Liver (tissue), 9 donors: ENCODE data around the gene IL26. TPM values are rescaled to one million over a fixed set of nuclear protein-coding genes. Genes with fewer than 3 reads are reported as not detected.

Source experiments
- DNase-seq: peaks from one replicate; pipeline ENCODE4 v3.0.0-alpha.2; 2017; ENCODE audit warnings: low spot score
- H3K27ac ChIP-seq, 2 donors: one replicate each; pipeline ENCODE4 v1.7.0; 2013; ENCODE audit warnings: inconsistent platforms in 2 of 2, low read length in 2 of 2, control low read depth in 1 of 2, low read depth in 1 of 2, mild to moderate bottlenecking in 1 of 2
- H3K27me3 ChIP-seq, 4 donors: one replicate each; pipeline versions ENCODE4 v1.6.1 to v1.7.0; 2013; ENCODE audit warnings: low read length in 3 of 4, inconsistent platforms in 1 of 4, mild to moderate bottlenecking in 1 of 4, moderate library complexity in 1 of 4; ENCODE audit not compliant: control insufficient read depth in 4 of 4, insufficient read depth in 4 of 4
- H3K36me3 ChIP-seq, 4 donors: one replicate each; pipeline versions ENCODE4 v1.6.1 to v1.7.0; 2013; ENCODE audit warnings: low read length in 3 of 4, mild to moderate bottlenecking in 3 of 4, low read depth in 1 of 4, moderate library complexity in 1 of 4; ENCODE audit not compliant: control insufficient read depth in 4 of 4, insufficient read depth in 3 of 4
- H3K4me1 ChIP-seq, 4 donors: one replicate each; pipeline versions ENCODE4 v1.6.1 to v1.7.0; 2013; ENCODE audit warnings: low read length in 3 of 4, mild to moderate bottlenecking in 3 of 4, moderate library complexity in 1 of 4; ENCODE audit not compliant: control insufficient read depth in 4 of 4, insufficient read depth in 4 of 4
- H3K4me3 ChIP-seq, 3 donors: one replicate each; pipeline versions ENCODE4 v1.6.1 to v1.7.0; 2013; ENCODE audit warnings: low read length in 3 of 3, control low read depth in 1 of 3, low read depth in 1 of 3, mild to moderate bottlenecking in 1 of 3
- H3K9ac ChIP-seq, 2 donors: one replicate each; pipeline ENCODE4 v1.7.0; 2013; ENCODE audit warnings: low read length in 2 of 2, mild to moderate bottlenecking in 2 of 2, moderate library complexity in 2 of 2, control low read depth in 1 of 2, low read depth in 1 of 2
- H3K9me3 ChIP-seq, 4 donors: one replicate each; pipeline versions ENCODE4 v1.6.1 to v1.7.0; 2013; ENCODE audit warnings: low read length in 3 of 4; ENCODE audit not compliant: control insufficient read depth in 4 of 4
- EGR1 ChIP-seq, 2 donors: IDR thresholded peaks; 2 replicates each; pipeline ENCODE4 v1.6.1; 2016 to 2018; ENCODE audit warnings: antibody characterized with exemption in 2 of 2, low read depth in 2 of 2
- JUND ChIP-seq, 2 donors: IDR thresholded peaks; 2 replicates each; pipeline ENCODE4 v1.6.1; 2016; ENCODE audit warnings: antibody characterized with exemption in 2 of 2
- NR2F2 ChIP-seq: IDR thresholded peaks from 2 replicates; pipeline ENCODE4 v1.6.1; 2016; ENCODE audit warnings: antibody characterized with exemption
- RAD21 ChIP-seq, 2 donors: IDR thresholded peaks; 2 replicates each; pipeline ENCODE4 v1.6.1; 2016; ENCODE audit warnings: antibody characterized with exemption in 2 of 2, mild to moderate bottlenecking in 2 of 2
- RXRA ChIP-seq, 2 donors: IDR thresholded peaks; 2 replicates each; pipeline ENCODE4 v1.6.1; 2017 to 2018; ENCODE audit warnings: antibody characterized with exemption in 2 of 2, mild to moderate bottlenecking in 1 of 2
- SP1 ChIP-seq: IDR thresholded peaks from 2 replicates; pipeline ENCODE4 v1.6.1; 2018; ENCODE audit warnings: antibody characterized with exemption, mild to moderate bottlenecking
- TAF1 ChIP-seq: conservative IDR thresholded peaks from 2 replicates; pipeline ENCODE4 v1.6.1; 2016; ENCODE audit warnings: antibody characterized with exemption, mild to moderate bottlenecking
- YY1 ChIP-seq: IDR thresholded peaks from 2 replicates; pipeline ENCODE4 v1.6.1; 2016; ENCODE audit warnings: antibody characterized with exemption, mild to moderate bottlenecking
- WGBS: extraction: QIAGEN DNeasy Blood & Tissue Kit; methylation state at CpG from one replicate; pipeline ENCODE4 v1.1.7; 2013; 5-methylcytosine and 5-hydroxymethylcytosine counted together
- polyA plus RNA-seq, 2 donors: library from polyadenylated mRNA; stranded (reverse) in 1 of 2; unstranded in 1 of 2; fragments of 200-250 nt in 1 of 2; fragments of >200 nt in 1 of 2; fragmentation: Nextera tagmentation in 1 of 2; extraction: Ambion mirVana in 1 of 2; gene quantifications; one replicate each; pipeline versions ENCODE4 v1.2.1 to v1.2.3, GENCODE V29; 2013 to 2015
- total RNA-seq, 2 donors: library from RNA; depleted of rRNA; stranded (reverse); fragments of >200 nt; gene quantifications; one replicate each; pipeline ENCODE4 v1.2.3, GENCODE V29; 2014
- TF ChIP-seq, protein P1 (sequence below): IDR thresholded peaks from 2 replicates; pipeline ENCODE4 v1.6.1; 2016; ENCODE audit warnings: antibody characterized with exemption
- TF ChIP-seq, protein P2 (sequence below): IDR thresholded peaks from 2 replicates; pipeline ENCODE4 v1.6.1; 2016; ENCODE audit warnings: antibody characterized with exemption
- TF ChIP-seq, protein P3 (sequence below): IDR thresholded peaks from 2 replicates; pipeline ENCODE4 v1.6.1; 2016; ENCODE audit warnings: antibody characterized with exemption
- TF ChIP-seq, protein P4 (sequence below): fragments of 150-350 bp; IDR thresholded peaks from 2 replicates; pipeline ENCODE4 v1.5.1; 2017; ENCODE audit warnings: improper control_type of control experiment, low read depth, low read length; ENCODE audit not compliant: missing input control
- TF ChIP-seq, protein P5 (sequence below): IDR thresholded peaks from 2 replicates; pipeline ENCODE4 v1.6.1; 2016; ENCODE audit warnings: antibody characterized with exemption, mild to moderate bottlenecking
- donor health status: healthy.
- donor health status: healthy.
- donor health status: healthy.
- donor health status: healthy.
- donor health status: healthy.

IL26 gene
- total and polyA plus RNA-seq, 4 donors = not detected

DNA sequence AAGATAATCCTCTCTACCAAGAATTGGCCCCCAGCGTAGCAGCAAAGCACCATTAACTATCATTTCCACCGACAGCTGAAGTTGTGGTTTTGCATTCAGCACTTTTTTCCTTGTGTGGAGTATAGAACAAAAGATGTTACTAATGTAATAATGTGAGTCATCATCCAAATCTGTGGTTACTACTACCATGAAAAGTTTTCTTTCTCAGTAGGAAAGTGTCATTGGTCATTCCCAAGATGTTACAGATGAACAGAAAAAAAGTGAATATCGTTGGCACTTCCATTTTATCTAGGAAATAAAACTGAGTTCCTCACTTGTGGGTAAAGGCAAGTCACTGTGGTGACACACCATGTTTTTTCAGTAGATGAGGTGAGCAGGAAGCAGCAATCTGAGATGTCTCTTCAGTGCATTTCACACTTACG is 35.8 kb downstream of the IL26 start:
- WGBS = 74% methylated on average over 4 of the region's 4 CpGs
- Histone ChIP-seq H3K4me3 (no peak overlapping the region), H3K9me3 (no peaks in the 10 kb centered on the region), H3K4me1 (no peaks in the 10 kb centered on the region), H3K9ac (no peak overlapping the region), H3K27me3 (peaks cover 0 to 5% (median 0%) of the 10 kb centered on the region in 4 donors), H3K36me3 (no peaks in the 10 kb centered on the region), H3K27ac (no peak overlapping the region)
- TF ChIP-seq SP1 = no peak
- TF ChIP-seq, protein P1, sequence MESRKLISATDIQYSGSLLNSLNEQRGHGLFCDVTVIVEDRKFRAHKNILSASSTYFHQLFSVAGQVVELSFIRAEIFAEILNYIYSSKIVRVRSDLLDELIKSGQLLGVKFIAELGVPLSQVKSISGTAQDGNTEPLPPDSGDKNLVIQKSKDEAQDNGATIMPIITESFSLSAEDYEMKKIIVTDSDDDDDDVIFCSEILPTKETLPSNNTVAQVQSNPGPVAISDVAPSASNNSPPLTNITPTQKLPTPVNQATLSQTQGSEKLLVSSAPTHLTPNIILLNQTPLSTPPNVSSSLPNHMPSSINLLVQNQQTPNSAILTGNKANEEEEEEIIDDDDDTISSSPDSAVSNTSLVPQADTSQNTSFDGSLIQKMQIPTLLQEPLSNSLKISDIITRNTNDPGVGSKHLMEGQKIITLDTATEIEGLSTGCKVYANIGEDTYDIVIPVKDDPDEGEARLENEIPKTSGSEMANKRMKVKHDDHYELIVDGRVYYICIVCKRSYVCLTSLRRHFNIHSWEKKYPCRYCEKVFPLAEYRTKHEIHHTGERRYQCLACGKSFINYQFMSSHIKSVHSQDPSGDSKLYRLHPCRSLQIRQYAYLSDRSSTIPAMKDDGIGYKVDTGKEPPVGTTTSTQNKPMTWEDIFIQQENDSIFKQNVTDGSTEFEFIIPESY = no peak
- TF ChIP-seq TAF1 = no peak
- no peak for TF ChIP-seq NR2F2
- TF ChIP-seq, protein P2, sequence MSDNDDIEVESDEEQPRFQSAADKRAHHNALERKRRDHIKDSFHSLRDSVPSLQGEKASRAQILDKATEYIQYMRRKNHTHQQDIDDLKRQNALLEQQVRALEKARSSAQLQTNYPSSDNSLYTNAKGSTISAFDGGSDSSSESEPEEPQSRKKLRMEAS = no peak
- no peak for TF ChIP-seq JUND (IDR thresholded peaks at IDR 0.05)
- TF ChIP-seq, protein P3, sequence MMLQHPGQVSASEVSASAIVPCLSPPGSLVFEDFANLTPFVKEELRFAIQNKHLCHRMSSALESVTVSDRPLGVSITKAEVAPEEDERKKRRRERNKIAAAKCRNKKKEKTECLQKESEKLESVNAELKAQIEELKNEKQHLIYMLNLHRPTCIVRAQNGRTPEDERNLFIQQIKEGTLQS = no peak
- TF ChIP-seq RAD21 (IDR thresholded peaks at IDR 0.05) = no peak
- DNase-seq = no peak

DNA sequence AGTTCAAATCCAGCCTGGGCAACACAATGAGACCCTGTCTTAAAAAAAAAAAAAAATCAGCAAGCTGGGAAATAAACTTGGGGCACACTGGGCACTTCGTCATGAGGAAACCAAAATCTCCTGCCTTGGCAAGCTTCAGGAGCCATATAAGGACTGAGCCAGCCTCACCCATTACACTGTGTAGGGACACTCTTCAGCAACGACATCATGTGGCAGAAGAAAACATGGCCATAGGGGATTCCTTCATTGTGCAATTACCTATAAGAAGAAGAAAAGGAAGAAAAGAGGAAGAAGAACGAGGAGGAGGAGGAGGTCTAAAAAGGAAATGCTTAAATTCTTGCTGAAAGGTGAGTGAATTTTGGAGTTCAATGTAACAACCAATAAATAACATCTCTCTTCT is 40.0 kb downstream of the IL26 start:
- H3K36me3 ChIP-seq = no peaks in the 10 kb centered on the region
- 71% methylated on average over 3 of the region's 3 CpGs for WGBS
- peaks cover 0 to 10% (median 0%) of the 10 kb centered on the region in 4 donors for H3K27me3 ChIP-seq
- no peaks in the 10 kb centered on the region for H3K4me1 ChIP-seq
- H3K9me3 ChIP-seq = no peaks in the 10 kb centered on the region
- no peak overlapping the region for H3K27ac ChIP-seq
- no peak overlapping the region for H3K4me3 ChIP-seq
- no peak for DNase-seq
- no peak overlapping the region for H3K9ac ChIP-seq
- TF ChIP-seq RXRA (IDR thresholded peaks at IDR 0.05) (no peak), YY1 (no peak), SP1 (no peak), EGR1 (IDR thresholded peaks at IDR 0.05; ENCODE audit: low read depth in 2 of 2) (no peak), NR2F2 (no peak)
- TF ChIP-seq, protein P3 = no peak
- TF ChIP-seq, protein P4, sequence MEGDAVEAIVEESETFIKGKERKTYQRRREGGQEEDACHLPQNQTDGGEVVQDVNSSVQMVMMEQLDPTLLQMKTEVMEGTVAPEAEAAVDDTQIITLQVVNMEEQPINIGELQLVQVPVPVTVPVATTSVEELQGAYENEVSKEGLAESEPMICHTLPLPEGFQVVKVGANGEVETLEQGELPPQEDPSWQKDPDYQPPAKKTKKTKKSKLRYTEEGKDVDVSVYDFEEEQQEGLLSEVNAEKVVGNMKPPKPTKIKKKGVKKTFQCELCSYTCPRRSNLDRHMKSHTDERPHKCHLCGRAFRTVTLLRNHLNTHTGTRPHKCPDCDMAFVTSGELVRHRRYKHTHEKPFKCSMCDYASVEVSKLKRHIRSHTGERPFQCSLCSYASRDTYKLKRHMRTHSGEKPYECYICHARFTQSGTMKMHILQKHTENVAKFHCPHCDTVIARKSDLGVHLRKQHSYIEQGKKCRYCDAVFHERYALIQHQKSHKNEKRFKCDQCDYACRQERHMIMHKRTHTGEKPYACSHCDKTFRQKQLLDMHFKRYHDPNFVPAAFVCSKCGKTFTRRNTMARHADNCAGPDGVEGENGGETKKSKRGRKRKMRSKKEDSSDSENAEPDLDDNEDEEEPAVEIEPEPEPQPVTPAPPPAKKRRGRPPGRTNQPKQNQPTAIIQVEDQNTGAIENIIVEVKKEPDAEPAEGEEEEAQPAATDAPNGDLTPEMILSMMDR = no peak
- TF ChIP-seq, protein P5, sequence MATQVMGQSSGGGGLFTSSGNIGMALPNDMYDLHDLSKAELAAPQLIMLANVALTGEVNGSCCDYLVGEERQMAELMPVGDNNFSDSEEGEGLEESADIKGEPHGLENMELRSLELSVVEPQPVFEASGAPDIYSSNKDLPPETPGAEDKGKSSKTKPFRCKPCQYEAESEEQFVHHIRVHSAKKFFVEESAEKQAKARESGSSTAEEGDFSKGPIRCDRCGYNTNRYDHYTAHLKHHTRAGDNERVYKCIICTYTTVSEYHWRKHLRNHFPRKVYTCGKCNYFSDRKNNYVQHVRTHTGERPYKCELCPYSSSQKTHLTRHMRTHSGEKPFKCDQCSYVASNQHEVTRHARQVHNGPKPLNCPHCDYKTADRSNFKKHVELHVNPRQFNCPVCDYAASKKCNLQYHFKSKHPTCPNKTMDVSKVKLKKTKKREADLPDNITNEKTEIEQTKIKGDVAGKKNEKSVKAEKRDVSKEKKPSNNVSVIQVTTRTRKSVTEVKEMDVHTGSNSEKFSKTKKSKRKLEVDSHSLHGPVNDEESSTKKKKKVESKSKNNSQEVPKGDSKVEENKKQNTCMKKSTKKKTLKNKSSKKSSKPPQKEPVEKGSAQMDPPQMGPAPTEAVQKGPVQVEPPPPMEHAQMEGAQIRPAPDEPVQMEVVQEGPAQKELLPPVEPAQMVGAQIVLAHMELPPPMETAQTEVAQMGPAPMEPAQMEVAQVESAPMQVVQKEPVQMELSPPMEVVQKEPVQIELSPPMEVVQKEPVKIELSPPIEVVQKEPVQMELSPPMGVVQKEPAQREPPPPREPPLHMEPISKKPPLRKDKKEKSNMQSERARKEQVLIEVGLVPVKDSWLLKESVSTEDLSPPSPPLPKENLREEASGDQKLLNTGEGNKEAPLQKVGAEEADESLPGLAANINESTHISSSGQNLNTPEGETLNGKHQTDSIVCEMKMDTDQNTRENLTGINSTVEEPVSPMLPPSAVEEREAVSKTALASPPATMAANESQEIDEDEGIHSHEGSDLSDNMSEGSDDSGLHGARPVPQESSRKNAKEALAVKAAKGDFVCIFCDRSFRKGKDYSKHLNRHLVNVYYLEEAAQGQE = no peak
- TF ChIP-seq, protein P2 = no peak
